Stimulated activated CD8-positive, alpha-beta memory T cell treated with anti-CD3 and anti-CD28 coated beads, Interleukin-2, amount 100 ng/mL, for 48 hours (primary cell): ENCODE results near the gene CDCA5.

Source experiments
- DNase-seq, 2 donors: peaks; one replicate each; pipeline ENCODE4 v3.0.0-alpha.2; 2020; ENCODE audit warnings: low read depth in 2 of 2

CDCA5 gene, protein sequence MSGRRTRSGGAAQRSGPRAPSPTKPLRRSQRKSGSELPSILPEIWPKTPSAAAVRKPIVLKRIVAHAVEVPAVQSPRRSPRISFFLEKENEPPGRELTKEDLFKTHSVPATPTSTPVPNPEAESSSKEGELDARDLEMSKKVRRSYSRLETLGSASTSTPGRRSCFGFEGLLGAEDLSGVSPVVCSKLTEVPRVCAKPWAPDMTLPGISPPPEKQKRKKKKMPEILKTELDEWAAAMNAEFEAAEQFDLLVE

DNA sequence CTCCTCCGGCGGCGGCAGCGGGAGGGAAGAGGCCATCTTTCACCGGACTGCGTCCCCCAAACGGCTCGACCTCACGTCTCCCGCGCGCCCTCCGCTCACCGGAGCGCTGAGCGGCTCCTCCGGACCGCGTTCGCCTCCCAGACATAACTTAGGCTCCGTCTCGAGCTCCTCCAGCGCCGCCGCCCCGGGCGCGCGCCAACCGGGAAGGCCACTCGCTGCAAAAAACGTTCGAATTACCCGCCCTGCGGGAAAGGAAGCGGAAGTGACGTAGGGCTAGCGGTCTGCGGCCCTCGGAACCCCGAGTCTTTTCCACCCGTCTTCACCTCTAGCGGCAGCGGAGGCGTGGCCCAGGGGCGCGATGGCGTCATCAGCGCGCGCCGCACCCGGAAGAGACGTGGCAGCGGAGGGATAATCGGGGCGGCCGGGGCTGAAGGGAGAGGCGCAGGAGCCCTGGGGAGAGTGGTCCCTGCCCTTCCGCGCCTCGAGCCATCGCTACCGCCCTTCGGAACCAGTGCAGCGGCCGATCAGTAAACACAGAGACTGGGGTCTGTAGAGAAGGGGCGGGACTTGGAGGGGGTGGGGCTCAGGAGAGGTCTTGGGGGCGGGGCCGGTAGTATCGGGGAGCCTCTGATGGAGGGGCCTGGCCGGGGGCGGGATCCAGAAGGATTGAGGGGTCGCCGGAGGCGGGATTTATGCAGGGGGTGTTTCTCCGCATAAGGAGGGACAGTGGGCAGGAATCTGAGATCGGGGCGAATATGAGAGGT, at the start of gene CDCA5, which contains the start of gene ZFPL1:
Gene CDCA5 (minus strand): TSS at position 207 of the 764 bp plus-strand sequence. CDS start 62 bp downstream, at position 145.
Gene ZFPL1 (plus strand): TSS at position 389 of the 764 bp plus-strand sequence. CDS start 477 bp downstream, outside the sequence.
- peak; percentile 93 to 97 for DNase-seq

DNA sequence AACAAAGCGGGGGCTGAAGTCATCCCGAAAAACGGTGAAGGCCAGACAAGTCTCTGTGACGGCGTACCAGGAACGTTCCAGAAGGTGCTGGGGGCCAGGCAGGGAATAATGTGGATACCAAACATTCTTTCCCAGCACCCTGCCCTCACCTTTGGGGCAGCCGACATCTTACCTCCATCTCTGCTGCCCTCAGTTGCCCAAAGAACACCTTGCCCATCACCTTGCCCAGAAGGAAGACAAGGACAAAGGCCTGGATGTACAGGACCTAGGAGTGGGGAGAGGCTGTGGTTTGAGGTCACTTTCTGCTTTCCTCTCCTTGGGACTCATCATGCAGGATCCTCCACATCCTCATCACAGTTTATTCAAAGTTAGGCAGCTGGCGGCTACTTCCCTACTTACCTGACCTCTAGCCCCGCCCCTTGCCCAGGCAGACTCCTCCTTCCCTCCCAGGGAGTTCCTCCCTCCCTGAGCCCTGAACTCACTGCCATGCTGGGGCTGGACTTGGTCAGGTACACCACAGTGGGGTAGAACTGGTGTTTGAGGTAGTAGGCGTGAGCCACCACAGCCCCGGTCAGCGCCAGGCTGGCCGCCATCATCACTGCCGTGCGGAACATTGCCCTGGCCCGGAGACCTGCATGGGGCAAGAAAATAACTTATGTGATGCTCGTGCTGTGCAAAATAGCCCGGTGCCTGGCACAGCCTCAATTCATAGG, 49.3 kb upstream of the CDCA5 start:
- peak in 1 of 2 donors; percentile 59 for DNase-seq

DNA sequence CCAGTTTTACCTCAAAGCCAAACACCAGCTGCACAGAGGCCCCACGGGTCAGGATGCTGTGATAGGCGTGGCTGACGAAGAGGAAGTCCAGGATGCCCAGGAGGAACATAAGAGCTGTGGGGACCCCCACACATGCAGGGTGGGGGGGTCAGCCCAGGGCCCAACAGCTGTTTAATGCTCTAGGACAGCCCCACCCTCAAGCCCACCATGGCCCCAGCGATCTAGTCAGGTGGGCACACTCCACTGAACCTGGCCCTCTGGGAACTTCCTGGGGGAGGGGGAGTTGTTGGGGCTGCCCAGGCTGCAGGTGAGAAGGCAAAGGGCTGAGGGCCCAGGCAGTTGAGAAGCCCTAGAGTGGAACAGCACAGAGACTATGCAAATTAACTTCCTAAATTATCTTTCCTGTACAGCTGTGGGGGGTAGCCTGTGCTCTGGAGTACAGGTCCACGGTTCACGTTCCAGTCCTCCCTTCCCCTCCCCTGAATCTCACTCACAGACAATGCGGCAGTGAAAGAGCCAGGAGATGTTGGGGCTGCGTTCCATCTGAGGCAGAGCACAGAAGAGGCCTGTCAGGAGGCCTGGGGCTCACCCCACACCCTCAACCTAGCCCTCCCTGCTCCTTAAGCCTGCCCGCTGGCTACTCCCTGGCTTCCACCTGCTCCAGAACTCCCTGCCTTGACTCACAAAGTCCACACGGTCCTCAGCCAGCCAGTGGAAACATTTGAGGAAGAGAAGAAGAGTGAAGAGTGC, 48.6 kb upstream of the CDCA5 start:
- DNase-seq, result no peak

DNA sequence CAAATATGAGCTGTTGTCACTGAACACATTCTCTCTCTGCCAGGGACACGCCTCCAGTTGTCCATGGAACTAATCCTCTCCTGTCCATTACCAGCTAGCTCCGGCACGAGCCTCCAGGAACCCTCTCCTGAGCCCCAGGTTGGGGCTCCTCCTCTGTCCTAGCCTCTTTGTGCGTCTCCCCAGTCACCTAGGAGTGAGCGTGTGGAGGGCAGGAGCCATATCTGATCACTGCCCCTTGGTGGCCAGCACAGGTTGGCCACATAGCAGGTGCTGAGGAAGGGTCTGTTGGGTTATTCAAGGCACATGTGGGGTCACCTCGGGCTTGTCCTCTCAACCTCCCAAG, 48.0 kb upstream of the CDCA5 start:
- DNase-seq, result no peak

DNA sequence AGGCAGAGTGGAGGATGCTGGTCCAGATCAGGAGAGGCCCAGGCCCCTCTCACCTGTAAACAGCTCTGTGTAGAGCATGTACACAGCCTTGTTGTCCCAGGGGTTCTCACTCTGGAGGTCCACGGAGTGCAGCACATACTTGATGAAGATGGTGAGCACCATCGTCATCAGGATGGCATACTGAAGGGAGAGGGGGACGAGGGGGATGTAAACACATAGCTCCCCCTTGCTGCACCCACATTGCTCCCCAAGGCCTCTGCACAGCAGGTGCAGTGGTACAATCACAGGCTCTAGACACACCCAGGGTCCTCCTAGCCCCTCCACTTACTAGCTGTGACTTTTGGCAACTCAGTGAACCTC, 47.6 kb upstream of the CDCA5 start:
- DNase-seq, result no peak

DNA sequence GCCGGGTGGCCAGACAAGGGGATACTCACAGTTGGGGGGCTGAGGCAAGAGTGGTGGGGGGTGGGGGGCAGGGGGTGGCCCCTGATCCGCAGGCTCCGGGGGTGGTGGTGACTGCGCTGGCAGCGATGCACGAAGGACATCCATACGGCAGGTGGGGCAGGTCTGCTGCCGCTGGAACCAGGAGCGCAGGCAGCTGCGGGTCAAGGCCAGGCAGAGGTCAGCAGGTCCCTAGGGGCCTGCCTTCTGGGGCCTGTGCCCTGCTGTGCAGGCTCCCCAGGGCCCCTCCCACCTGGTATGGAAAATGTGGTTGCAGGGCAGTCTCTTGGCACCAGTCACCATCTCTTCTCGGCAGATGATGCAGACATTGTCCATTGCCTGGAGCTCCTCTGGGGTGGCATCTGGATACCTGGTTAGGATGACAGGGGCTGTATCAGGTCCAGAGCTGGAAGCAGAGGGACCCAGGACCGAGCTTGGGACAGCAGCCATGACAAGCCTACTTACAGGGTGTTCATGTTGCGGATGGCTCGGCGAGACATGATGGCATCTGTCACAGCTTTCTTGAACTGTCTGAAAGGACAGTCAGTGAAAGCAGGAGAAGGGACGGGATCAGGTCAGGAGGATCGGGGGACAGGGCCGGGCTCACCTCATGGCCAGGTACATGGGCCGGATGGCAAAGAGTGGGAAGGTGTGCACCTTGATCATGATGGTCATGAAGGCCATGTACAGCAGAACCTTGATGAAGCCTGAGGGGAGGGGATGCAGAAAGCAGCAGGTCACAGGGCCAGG, 47.0 kb upstream of the CDCA5 start:
- DNase-seq, result no peak

DNA sequence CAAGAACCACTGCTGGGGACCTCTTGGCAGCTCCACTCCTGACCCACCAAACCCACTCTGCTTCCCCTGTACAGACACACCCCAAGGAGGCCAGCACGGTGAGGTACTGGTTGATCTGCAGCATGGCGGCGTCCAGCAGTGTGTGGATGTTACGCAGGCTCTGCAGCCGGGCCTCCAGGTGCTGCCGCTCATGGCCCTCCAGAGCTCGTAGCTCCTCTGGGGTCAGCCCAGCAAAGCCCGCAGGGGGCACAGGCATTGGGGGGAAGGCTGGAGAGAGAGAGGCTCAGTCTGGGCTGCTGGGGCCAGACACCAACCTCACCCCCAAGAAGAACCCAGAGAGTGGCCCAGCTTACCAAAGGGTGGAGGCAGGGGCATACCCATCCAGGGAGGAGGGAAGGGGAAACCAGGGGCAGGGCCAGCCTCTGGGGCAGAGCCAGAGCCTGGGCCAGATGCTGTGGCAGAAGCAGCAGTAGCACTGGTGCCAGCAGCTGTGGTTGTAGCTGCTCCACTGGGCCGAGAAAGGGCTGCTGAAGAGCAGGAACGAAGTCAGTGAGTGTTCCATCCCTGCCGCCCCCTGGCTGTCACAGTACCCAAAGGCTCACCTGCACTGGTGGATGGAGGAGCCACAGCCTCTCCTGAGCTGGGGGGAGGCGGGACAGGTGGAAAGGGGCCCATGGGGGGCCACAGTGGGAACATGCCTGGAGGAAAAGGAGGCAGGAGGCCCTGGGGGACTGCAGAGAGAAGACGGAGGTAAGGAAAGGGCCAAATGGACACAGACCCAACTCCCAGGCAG, 46.0 kb upstream of the CDCA5 start:
- no peak for DNase-seq

DNA sequence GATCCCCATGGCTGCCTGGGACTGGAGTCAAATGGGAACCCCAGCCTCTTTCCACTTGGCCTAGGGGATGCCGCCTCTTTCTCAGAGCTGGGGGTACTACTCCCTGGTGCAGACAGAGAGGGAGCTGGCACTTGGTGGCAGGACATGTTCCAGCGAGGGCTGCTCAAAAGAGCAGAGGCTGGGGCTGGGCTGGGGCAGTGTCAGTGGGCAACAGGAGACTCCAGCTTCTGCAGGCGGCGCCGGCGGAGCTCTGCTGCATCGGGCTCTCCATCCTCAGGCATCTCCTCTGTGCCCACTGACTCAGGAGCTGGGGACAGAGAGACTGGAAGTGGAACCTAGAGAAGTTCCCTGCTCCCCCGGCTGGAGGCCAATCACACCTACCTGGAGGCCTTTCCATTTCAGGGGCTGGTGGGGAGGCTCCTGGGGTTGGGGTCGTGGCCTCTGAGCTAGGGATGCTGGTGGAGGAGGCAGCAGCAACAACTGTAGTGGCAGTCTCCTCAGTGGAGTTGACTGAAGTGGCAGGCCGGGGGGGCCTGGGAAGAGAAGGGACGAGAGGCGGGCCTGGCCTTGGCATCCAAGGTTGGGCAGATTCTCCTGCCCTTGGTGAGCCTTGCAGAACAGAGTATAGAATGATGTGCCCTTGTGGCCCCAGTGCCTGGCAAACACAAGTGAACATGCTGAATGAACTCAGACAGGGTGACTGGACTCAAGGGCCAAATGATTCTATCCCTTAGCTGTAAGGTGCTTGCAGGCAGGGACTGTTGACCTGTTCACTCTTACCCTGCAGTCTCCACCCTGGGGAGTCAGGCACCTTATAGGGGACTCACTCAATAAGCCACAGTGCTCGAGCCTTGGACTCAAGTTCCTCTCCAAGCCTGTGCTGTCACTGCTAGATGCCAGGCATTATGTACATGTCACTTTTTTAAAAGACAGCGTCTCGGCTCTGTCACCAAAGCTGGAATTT, 44.6 kb upstream of the CDCA5 start:
- DNase-seq, result no peak

DNA sequence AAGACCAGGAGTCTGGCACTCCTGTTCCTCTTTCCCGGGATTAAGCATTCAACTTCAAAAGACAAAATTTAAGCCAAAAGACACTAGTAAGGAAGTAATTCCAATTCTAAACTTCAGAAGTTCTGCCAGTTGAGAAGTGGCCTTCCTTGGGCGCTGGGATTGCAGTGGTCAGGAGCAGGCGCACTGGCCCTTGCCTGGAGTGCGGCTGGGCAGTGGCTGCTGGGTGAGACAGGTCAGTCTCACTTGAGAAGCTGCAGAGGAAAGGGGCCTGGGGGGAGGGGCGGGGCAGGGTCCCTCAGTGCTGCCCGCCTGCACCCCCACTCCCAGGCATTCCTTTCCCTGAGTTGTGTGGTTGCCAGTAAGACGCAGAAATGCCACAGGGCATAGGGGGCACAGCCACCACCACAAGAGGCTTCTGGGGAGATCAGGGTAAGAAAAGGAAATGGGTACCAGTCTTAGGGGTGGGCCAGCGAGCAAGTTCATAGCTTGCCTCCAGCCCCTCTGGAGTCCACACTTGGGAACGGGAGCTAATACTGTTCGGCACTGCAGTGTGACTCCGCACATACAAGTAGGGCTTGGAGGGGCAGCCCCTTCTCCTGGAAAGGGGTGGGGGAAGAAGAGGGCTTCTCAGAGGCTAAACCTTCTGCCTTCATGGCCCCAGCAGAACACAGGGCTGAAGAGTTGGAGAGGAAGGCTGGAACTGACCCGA, 43.8 kb upstream of the CDCA5 start:
- no peak for DNase-seq

DNA sequence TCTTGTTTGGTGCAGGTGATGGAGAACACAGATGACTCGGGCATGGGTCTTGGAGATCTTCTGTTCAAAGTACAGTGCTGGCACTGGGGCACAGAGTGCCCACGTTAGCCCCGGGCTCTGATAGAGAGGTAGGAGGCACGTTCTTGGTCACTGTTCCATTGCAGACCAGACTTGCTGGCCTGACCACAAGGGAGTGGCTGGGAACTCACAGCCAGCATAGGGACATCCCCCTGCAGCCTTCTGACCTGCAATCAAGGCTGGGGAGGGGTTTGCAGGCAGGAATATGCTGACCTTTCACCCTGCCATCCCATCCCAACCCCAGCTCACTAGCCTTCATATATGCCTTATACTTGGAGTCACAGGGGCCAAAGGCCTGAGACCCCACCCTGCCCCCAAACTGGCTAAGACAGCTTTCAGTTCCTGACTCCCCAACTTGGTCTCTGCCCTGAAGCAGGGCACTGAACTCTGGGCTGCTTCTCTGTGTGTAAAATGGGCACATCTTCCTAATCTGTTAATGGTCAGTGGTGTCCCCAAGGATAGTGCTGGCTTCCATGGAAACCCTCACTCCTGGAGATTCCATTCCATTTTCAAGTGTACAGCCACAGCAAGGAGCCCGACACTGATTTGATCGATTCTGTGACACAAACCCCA, 42.9 kb upstream of the CDCA5 start:
- no peak for DNase-seq

DNA sequence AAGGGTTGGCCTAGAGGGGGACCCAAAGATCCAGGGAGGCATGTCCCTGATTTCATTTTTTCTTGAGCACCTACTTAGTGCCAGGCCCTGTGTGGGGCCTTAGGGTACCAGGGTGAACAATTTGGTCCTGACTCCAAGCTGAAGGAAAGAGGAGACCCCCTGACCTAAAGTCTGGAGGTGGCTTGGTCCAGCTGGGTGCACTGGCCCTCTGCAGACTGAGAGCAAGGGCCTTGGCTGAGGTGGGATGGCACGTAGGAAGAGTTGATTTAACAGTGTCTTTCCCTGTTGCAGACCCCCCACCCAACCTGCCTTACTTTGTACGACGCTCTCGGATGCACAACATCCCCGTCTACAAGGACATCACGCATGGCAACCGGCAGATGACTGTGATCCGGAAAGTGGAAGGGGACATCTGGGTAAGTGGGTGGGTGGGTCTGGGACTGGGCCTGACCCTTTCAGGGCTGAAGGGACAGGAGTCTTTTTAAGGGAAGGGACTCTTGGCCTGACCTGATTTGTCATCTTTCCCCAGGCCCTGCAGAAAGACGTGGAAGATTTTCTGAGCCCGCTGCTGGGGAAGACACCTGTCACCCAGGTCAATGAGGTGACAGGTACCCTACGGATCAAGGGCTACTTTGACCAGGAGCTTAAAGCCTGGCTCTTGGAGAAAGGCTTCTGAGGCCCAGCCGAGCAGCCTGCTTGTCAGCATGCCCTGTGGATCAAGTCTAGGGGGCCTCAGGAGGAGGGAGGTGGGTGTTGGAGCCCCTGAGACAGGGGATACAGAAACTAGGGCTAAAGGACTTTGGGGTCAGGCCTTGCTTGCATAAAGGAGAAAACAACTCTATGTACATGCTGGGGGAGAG, 41.6 kb upstream of the CDCA5 start:
- no peak for DNase-seq

DNA sequence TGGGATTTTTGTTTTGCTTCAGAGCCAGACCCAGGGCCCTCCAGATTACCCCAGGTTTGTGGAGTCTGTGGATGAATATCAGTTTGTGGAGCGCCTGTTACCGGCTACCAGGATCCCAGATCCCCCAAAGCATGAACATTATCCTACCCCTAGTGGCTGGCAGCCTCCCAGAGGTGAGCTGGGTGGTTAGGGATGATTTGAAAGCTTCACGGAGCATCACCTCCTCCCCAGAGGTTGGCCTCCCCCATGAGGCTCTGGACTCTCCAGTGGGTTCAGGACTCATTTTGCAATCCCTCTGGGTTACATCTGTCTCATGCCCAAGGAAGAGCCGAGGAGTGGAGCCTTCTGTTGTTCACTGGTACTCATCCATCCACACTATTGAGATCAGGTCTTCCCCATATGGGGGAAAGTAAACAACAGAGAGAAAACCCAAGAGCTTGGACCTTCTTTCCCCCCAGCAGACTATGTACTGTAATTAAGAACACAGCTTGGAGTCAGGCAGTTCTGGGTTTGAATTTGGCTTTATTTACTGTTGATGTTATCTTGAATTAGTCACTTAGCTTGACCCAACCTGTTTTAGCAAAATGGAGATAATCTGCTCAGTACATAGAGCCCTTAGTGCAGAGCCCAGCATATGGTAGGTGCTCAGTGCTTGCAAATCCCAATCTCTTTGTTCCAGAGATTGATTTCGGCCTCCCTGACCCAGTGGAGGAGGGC, 40.8 kb upstream of the CDCA5 start:
- no peak for DNase-seq

DNA sequence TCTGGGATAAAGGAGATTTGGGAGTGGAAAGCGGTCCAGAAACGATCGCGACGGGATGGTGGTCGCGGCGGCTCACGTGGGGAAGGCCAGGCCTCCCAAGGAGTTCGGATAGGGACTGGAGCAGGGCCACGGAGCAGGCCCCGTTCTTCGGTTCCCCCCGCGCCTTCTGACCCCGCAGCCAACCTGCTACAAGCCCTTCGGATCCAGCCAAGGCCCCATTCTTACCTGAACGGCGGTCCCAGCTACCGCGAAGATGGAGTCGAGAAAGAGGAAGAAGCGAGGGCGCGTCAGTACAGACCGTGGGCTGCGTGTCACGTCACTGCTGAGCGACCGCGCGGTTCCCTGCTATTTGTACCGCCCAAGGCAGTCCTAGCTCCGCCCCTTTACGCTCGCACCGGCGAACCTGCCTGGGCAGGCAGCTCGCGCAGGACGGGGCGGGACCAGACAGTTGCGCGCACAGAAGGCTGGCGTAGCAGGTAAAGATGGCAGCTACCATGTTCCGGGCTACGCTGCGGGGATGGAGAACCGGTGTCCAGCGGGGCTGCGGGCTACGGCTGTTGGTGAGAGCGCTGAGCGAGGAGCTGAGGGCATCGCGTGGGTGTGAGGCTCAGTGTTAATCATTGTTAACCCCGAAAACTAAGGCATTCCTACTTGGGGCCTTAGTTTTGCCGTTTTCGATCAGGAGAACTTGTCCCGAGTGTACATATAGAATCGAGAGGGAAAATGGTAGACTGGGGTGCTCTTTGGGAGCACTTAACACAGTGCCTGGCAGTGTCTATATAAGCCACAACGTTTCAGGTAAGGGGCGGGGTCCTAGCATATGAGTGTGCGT, 38.2 kb upstream of the CDCA5 start, which contains the start of the genes FAU and MRPL49:
Gene FAU (minus strand): TSS at position 270 of the 832 bp plus-strand sequence. CDS start 321 bp downstream, outside the sequence.
Gene MRPL49 (plus strand): TSS at position 457 of the 832 bp plus-strand sequence. CDS start 26 bp downstream, at position 483.
- peak; percentile 99 for DNase-seq

DNA sequence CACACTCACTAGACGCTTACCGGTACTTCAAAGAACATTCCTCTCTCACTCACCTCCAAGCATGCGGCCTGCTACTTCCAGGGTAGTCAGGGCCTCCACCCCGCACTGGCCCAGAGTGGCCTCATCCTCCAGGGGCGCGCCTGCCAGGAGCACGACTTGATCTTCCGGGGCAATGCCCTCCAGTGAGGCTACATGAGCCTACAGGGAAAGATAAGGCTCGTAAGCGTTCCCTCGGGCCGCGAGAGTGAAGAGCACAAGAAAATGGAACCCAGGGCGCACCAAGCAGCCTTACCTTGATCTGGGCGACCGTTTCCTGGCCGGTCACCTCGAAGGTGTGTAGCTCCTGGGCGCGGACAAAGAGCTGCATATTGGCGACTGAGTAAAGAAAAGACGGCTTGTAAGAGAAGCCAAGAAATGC, 37.6 kb upstream of the CDCA5 start:
- DNase-seq, result no peak

DNA sequence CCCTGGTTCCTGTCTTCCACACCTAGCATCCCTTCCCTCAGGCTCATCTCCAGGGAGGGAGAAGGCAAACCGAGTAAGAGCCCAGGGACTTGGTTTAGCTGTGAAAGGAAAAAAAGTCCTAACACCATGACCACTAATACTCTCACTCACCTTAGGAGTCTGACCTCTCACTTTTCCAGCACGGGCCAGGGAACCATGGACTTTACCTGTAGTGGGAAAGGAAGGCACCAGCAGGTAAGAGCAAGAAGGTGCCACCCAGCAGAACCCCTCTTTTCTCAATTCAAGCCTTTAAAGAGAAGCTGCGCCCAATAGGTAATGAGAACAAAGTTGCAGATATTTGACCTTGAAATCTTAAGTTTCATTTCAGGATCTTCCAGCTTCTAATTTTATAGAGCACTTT, 37.0 kb upstream of the CDCA5 start:
- DNase-seq, result no peak
